GM12892 (cell line): Measurements from ENCODE around the gene TMEM151A.
"Not testable (repeated sequence)": the region's sequence is repeated elsewhere in the genome, so short reads cannot be mapped to it uniquely, and the experiment has no call there.

Experiments used
- DNase-seq: peaks from one replicate; pipeline ENCODE4 v3.0.0; 2011; ENCODE audit not compliant: insufficient read length
- FAIRE-seq: peaks from 2 replicates; lab custom pipeline; 2011; peaks lifted over from hg19 to GRCh38; lab: Jason Lieb, UNC
- POLR2A ChIP-seq: IDR thresholded peaks from 2 replicates; pipeline ENCODE4 v1.6.1; 2011; ENCODE audit warnings: low read depth, low read length, control low read depth
- POLR2AphosphoS5 ChIP-seq: IDR thresholded peaks from 2 replicates; pipeline ENCODE4 v1.6.1; 2011; ENCODE audit warnings: low read depth, low read length, control low read depth
- TAF1 ChIP-seq: IDR thresholded peaks from 2 replicates; pipeline ENCODE4 v1.6.1; 2011; ENCODE audit warnings: low read depth, mild to moderate bottlenecking, control low read depth, low read length, borderline replicate concordance

Gene TMEM151A

GRCh38 chr11:66315498-66315885 lies 23.8 kb downstream of the TMEM151A start:
- FAIRE-seq (no peak), DNase-seq (no peak)
- no peak for TF ChIP-seq TAF1
- TF ChIP-seq POLR2A = no peak
- TF ChIP-seq POLR2AphosphoS5 = no peak

- TF ChIP-seq POLR2A (no peak), TAF1 (no peak), POLR2AphosphoS5 (no peak)
- no peak for FAIRE-seq
Measured at GRCh38 chr11:66315921-66316811, 24.5 kb downstream of the TMEM151A start.

GRCh38 chr11:66316849-66317251 lies 25.2 kb downstream of the TMEM151A start, which contains the start of gene CD248:
Gene CD248, minus strand, starts transcription at chr11:66317044. Its CDS starts 17 bp downstream, at chr11:66317027.
- FAIRE-seq (no peak), DNase-seq (no peak)
- TF ChIP-seq TAF1 (no peak), POLR2A (no peak), POLR2AphosphoS5 (no peak)

More at GRCh38 chr11:66315921-66316811, 24.5 kb downstream of the TMEM151A start:
- DNase-seq = no peak

GRCh38 chr11:66317322-66317722 lies 25.6 kb downstream of the TMEM151A start:
- DNase-seq = no peak
- TF ChIP-seq POLR2A (no peak), POLR2AphosphoS5 (no peak), TAF1 (no peak)
- FAIRE-seq = no peak

GRCh38 chr11:66317723-66318599 lies 26.3 kb downstream of the TMEM151A start:
- DNase-seq (no peak), FAIRE-seq (no peak)
- no peak for TF ChIP-seq POLR2AphosphoS5

DNA sequence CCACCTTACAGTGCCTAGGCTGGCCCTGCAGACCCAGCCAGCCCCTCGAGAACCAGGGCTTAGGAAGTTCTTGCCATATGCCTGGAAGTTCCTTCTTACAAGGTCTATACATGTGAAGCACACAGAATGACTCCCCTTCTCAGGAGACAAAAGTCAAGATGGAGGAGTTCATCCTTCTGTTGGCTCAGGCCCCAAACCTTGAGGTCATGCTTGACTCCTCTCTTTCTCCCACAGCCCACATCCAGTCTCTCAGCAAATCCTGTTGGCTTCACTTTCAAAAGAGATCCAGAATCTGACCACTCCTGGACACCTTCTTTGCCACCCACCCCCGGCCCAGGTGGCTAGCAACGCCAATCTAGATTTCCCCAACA lies 26.9 kb downstream of the TMEM151A start:
- FAIRE-seq (no peak), DNase-seq (no peak)
- TF ChIP-seq POLR2AphosphoS5 (no peak), TAF1 (no peak), POLR2A (no peak)

GRCh38 chr11:66320289-66320688 lies 28.6 kb downstream of the TMEM151A start:
- not testable (repeated sequence) for FAIRE-seq, DNase-seq

DNA sequence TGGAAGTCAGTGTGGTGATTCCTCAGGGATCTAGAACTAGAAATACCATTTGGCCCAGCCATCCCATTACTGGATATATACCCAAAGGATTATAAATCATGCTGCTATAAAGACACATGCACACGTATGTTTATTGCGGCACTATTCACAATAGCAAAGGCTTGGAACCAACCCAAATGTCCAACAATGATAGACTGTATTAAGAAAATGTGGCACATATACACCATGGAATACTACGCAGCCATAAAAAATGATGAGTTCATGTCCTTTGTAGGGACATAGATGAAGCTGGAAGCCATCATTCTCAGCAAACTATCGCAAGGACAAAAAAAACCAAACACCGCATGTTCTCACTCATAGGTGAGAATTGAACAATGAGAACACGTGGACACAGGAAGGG lies 29.1 kb downstream of the TMEM151A start:
- not testable (repeated sequence) for DNase-seq, FAIRE-seq

- no peak for DNase-seq
- no peak for FAIRE-seq
Measured at GRCh38 chr11:66321606-66322005, 29.9 kb downstream of the TMEM151A start.

GRCh38 chr11:66322732-66323427 lies 31.2 kb downstream of the TMEM151A start:
- DNase-seq = no peak
- FAIRE-seq = no peak
- TF ChIP-seq POLR2A (no peak), POLR2AphosphoS5 (no peak), TAF1 (no peak)

More at GRCh38 chr11:66321606-66322005, 29.9 kb downstream of the TMEM151A start:
- TF ChIP-seq POLR2A = no peak

GRCh38 chr11:66323684-66324083 lies 32.0 kb downstream of the TMEM151A start:
- no peak for TF ChIP-seq TAF1
- no peak for TF ChIP-seq POLR2A
- TF ChIP-seq POLR2AphosphoS5 = no peak
- FAIRE-seq (no peak), DNase-seq (no peak)

DNA sequence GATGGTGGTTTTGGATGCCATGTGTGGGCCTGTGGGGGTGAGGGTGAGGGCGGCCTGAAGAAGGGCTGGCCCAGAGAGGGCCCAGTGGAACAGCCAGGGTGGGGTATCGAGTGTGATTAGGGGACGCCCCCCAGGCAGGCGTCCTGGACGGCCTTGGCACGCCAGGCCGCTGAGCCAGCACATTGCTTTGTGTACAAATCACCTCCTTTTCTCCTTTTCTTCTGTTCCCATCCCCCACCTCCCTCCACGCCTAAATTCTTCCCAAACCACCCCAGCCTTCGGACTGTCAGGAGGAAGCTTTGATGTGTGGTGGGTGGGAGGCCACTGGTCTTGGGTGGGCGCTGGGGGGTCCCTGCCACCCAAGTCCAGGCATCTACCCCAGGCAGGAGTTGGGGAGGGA lies 33.0 kb downstream of the TMEM151A start:
- no peak for DNase-seq
- FAIRE-seq = no peak
- TF ChIP-seq POLR2A = no peak
- TF ChIP-seq TAF1 = no peak
- no peak for TF ChIP-seq POLR2AphosphoS5
